Esophagus (tissue), 2 donors: Measurements from ENCODE around the gene TUBG1. TPM values are rescaled to one million over a fixed set of nuclear protein-coding genes. Genes with fewer than 3 reads are reported as not detected.
"Not testable (repeated sequence)": the region's sequence is repeated elsewhere in the genome, so short reads cannot be mapped to it uniquely, and the experiment has no call there.

Source experiments
- H3K27ac ChIP-seq, 2 donors: one replicate each; pipeline ENCODE4 v1.5.1; 2013; ENCODE audit warnings: low read depth in 2 of 2, mild to moderate bottlenecking in 2 of 2, inconsistent platforms in 1 of 2, low read length in 1 of 2, moderate library complexity in 1 of 2
- H3K27me3 ChIP-seq, 2 donors: one replicate each; pipeline ENCODE4 v1.6.1; 2013; ENCODE audit warnings: low read length in 2 of 2, control low read depth in 1 of 2, mild to moderate bottlenecking in 1 of 2; ENCODE audit not compliant: insufficient read depth in 2 of 2, control insufficient read depth in 1 of 2
- H3K36me3 ChIP-seq, 2 donors: one replicate each; pipeline ENCODE4 v1.6.1; 2013; ENCODE audit warnings: low read length in 1 of 2; ENCODE audit not compliant: control insufficient read depth in 2 of 2, insufficient read depth in 2 of 2
- H3K4me1 ChIP-seq, 2 donors: one replicate each; pipeline ENCODE4 v1.6.1; 2013; ENCODE audit warnings: low read length in 1 of 2; ENCODE audit not compliant: control insufficient read depth in 2 of 2, insufficient read depth in 2 of 2
- H3K4me3 ChIP-seq, 2 donors: one replicate each; pipeline ENCODE4 v1.5.1; 2013; ENCODE audit warnings: low read length in 2 of 2, mild to moderate bottlenecking in 2 of 2, low read depth in 1 of 2, moderate library complexity in 1 of 2
- H3K9me3 ChIP-seq, 2 donors: one replicate each; pipeline ENCODE4 v1.6.1; 2013; ENCODE audit warnings: mild to moderate bottlenecking in 2 of 2, low read depth in 1 of 2, low read length in 1 of 2, moderate library complexity in 1 of 2; ENCODE audit not compliant: control insufficient read depth in 2 of 2, insufficient read depth in 1 of 2
- WGBS, 2 donors: extraction: QIAGEN DNeasy Blood & Tissue Kit; methylation state at CpG; one replicate each; pipeline ENCODE4 v1.1.7; 2013; 5-methylcytosine and 5-hydroxymethylcytosine counted together
- polyA plus RNA-seq, 2 donors: library from polyadenylated mRNA; stranded (reverse); fragments of 200-250 nt; gene quantifications; one replicate each; pipeline ENCODE4 v1.2.3, GENCODE V29; 2013
- donor health status: healthy with polysubstance abuse.
- donor health status: Bipolar disorder and iron deficiency.

The TUBG1 gene
- polyA plus RNA-seq, 2 donors: 27.2 to 49.9 TPM

GRCh38 chr17:42642336-42642735 lies 32.9 kb downstream of the TUBG1 start:
- H3K36me3 ChIP-seq: no peaks in the 10 kb centered on the region
- no peak overlapping the region for H3K27ac ChIP-seq
- no peaks in the 10 kb centered on the region for H3K4me1 ChIP-seq
- WGBS, 2 donors: 44 to 45% methylated on average over 2 of the region's 2 CpGs
- no peaks in the 10 kb centered on the region for H3K27me3 ChIP-seq
- H3K9me3 ChIP-seq: no peaks in the 10 kb centered on the region
- no peak overlapping the region for H3K4me3 ChIP-seq

DNA sequence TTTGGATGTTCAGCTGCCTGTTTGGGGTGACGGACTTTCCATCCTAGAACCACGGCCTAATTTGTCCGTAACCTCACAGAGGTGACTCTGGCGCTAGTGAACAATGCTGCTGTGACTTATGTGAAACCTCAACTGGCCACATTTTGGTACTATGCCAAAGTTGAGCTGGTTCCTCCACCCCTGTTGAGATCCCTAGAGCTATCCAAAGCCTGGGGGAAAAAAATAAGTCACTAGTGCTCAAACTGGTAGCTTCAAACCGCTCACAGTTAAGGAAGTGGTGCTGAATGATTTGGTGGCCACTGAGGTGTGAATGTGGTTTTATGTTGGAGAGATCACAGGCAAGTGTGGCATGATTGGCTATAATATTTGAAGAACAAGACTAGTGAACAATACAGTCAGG lies 38.3 kb downstream of the TUBG1 start:
- Histone ChIP-seq H3K27ac (no peak overlapping the region), H3K27me3 (no peaks in the 10 kb centered on the region), H3K4me3 (no peak overlapping the region), H3K36me3 (no peaks in the 10 kb centered on the region), H3K9me3 (no peaks in the 10 kb centered on the region), H3K4me1 (no peaks in the 10 kb centered on the region)
- 73 to 75% methylated on average over 5 of the region's 5 CpGs for WGBS, 2 donors

DNA sequence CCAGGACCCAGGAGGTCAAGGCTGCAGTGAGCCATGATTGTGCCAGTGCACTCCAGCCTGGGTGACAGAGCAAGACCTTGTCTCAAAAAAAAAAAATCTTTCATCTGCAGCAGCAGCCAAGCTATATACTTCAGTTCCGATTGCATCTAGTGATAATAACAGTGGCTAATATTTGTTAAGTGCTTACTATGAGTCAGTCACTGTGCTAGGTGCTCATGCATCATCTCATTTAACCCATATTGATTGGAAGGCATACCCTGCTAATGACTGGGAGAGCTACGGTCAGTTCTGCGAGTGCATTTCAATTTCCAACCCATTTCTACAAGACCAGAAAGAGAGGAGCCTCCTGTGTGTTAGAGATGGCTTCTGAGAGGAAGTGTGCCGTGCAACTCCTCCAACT lies 41.9 kb downstream of the TUBG1 start:
- no peaks in the 10 kb centered on the region for H3K36me3 ChIP-seq
- no peaks in the 10 kb centered on the region for H3K27me3 ChIP-seq
- peaks cover 0 to 5% of the 10 kb centered on the region in 2 donors for H3K4me1 ChIP-seq
- H3K9me3 ChIP-seq: no peaks in the 10 kb centered on the region
- 80 to 83% methylated on average over 4 of the region's 4 CpGs for WGBS, 2 donors
- no peak overlapping the region for H3K27ac ChIP-seq
- H3K4me3 ChIP-seq: no peak overlapping the region

DNA sequence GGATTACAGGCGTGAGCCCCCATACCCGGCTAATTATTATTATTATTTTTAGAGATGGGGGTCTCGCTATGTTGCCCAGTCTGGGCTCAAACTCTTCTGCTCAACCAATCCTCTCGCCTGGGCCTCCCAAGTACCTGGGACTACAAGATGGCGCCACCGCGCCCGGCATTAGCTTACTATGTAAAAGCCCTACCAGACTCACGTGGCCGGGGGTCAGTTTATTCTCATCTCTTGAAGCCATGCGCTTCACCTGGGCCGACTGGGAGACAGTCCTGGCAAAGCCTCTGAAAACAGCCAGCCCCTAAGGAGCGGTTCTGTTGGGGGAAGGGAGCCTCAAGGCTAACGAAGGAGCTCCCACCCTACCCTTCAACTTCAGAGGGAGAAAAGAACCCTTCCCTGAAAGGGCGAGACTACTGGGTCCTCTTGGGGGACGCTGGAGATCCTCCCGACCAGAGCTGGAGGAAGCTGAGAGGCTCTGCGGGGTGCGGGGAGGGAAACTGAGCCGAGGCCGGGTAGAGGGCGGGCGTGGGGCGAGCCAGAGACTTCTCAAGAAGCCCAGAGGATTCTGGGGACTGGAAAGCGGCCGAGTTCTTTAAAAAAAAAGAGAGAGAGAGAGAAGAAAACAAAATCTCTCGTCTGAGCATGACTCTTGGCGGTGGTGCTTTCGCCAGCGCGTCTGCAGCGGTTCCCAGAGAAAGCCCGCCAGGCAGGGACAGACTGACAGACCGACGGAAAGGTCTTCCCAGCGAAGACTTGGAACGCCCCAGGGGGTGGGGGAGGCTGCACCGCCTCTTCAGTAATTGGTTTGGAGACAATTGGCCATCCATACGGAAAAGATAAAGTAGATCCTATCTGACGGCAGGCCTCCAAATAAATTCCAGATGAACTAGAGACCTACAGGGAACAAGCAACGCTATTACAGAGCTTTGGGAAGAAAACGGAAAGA lies 44.0 kb downstream of the TUBG1 start:
- Histone ChIP-seq H3K9me3 (no peaks in the 10 kb centered on the region), H3K4me1 (peaks cover 0 to 5% of the 10 kb centered on the region in 2 donors), H3K27ac (peak overlapping the region; percentile 69 to 71), H3K27me3 (no peaks in the 10 kb centered on the region), H3K4me3 (peak overlapping the region in 1 of 2 donors; percentile 39), H3K36me3 (no peaks in the 10 kb centered on the region)
- WGBS, 2 donors: 28 to 30% methylated on average over 41 to 42 of the region's 42 CpGs

DNA sequence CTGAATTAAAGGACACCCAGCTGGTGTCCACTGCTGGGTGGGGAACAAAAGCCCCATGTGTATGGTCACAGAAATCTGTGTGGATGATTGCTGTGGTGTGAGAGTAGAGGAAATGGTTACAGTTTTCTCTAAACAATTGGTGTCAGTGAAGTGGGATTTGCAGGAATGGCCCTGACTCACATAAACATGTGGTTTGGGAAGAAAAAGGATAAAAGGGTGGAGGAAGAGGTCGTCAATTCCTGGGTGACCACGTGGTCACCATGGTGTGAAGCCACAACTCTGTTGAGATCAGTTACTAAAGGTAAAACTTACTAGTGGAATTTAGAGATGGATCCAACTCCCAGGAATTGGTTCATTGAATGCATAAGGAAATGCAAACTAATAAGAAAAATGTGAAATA lies 46.0 kb downstream of the TUBG1 start:
- Histone ChIP-seq H3K4me3 (no peak overlapping the region), H3K9me3 (no peaks in the 10 kb centered on the region), H3K27me3 (no peaks in the 10 kb centered on the region), H3K27ac (peak overlapping the region; percentile 20 to 52), H3K36me3 (no peaks in the 10 kb centered on the region), H3K4me1 (peaks cover 3 to 8% of the 10 kb centered on the region in 2 donors)
- 64 to 67% methylated on average over 2 of the region's 2 CpGs for WGBS, 2 donors

DNA sequence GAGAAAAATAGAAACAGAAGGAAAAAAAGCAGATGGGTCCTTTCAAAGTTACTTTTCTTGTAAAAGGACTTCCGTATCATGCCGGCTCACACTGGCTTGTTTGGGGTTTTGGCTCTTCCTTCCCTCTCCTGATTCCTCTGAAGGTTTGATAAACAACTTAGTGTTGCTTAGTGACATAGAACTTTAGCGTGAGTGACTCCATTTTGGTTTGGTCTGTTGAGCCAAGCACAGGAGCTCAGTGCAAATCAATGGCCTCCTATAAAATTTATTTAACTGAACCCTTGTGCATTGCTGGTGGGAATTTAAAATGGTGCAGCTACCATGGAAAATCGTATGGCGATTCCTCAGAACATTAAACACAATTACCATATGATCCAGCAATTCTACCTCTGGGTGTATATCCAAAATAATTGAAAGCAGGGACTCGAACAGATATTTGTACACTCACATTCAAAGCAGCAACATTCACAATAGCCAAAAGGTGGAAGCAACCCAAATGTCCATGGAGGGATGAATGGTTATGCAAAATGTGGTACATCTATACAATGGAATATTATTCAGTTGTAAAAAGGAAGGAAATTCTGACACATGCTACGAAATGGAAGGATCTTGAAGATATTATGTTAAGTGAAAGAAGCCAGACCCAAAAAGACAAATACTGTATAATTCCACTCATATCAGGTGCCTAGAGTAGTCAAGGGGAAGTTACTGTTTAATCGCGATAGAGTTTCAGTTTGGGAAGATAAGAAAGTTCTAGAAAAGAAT lies 48.5 kb downstream of the TUBG1 start:
- Histone ChIP-seq H3K4me3 (no peak overlapping the region), H3K9me3 (no peaks in the 10 kb centered on the region), H3K27me3 (no peaks in the 10 kb centered on the region), H3K36me3 (peaks cover 0 to 4% of the 10 kb centered on the region in 2 donors), H3K27ac (no peak overlapping the region), H3K4me1 (peaks cover 3 to 10% of the 10 kb centered on the region in 2 donors)
- 87 to 88% methylated on average over 9 of the region's 9 CpGs for WGBS, 2 donors

GRCh38 chr17:42659079-42659931 lies 49.8 kb downstream of the TUBG1 start, which contains the start of gene TUBG2:
Gene TUBG2 (plus strand): TSS chr17:42659284. CDS start chr17:42659504, 220 bp downstream.
- Histone ChIP-seq H3K27me3 (no peaks in the 10 kb centered on the region), H3K4me3 (peak within 1 kb of the TSS; percentile 56 to 69), H3K9me3 (no peaks in the 10 kb centered on the region), H3K27ac (peak within 1 kb of the TSS; percentile 43 to 62), H3K36me3 (peaks cover 0 to 4% of the 10 kb centered on the region in 2 donors), H3K4me1 (peaks cover 3 to 8% of the 10 kb centered on the region in 2 donors)
- WGBS, 2 donors: 2 to 3% methylated on average over 56 to 57 of the region's 59 CpGs

GRCh38 chr17:42659932-42660274 lies 50.4 kb downstream of the TUBG1 start:
- not testable (repeated sequence) for H3K36me3 ChIP-seq, H3K4me1 ChIP-seq, H3K9me3 ChIP-seq, H3K27ac ChIP-seq, H3K27me3 ChIP-seq
- H3K4me3 ChIP-seq: peak overlapping the region in 1 of 2 donors; percentile 69
- 72 to 82% methylated on average over 1 of the region's 14 CpGs for WGBS, 2 donors
